ENCODE measurements around the gene HRH3. TPM values are rescaled to one million over a fixed set of nuclear protein-coding genes. Genes with fewer than 3 reads are reported as not detected.

The HRH3 gene
- total RNA-seq, 1 experiment from 2014 or later = 1.8 TPM

- Histone ChIP-seq H2BK5ac (ENCODE audit: insufficient read length, low read length) (no peak overlapping the region), H3K27ac (ENCODE audit: insufficient read length, low read depth, low read length) (no peak overlapping the region), H3K14ac (ENCODE audit: insufficient read depth, low read length) (no peak overlapping the region), H4K8ac (replicated peaks; ENCODE audit: insufficient read length, low read depth, low read length) (no peak overlapping the region), H2AFZ (ENCODE audit: low read length) (no peak overlapping the region), H3K79me2 (ENCODE audit: insufficient read depth, low read length) (no peaks in the 10 kb centered on the region), H4K5ac (ENCODE audit: insufficient read length, low read depth, low read length) (no peak overlapping the region), H4K20me1 (ENCODE audit: control insufficient read depth, insufficient read depth, insufficient read length) (no peaks in the 10 kb centered on the region), H2BK12ac (ENCODE audit: insufficient read length, low read depth, low read length) (no peak overlapping the region), H3K27me3 (ENCODE audit: insufficient read depth, low read length) (no peaks in the 10 kb centered on the region), H2BK120ac (ENCODE audit: low read depth, low read length, poor library complexity, severe bottlenecking) (no peak overlapping the region), H3K9me3 (ENCODE audit: control insufficient read depth, low read depth, low read length) (no peaks in the 10 kb centered on the region), H4K91ac (ENCODE audit: insufficient read length, low read depth, low read length) (no peak overlapping the region), H3K79me1 (ENCODE audit: insufficient read depth, low read depth, low read length, poor library complexity, severe bottlenecking) (no peaks in the 10 kb centered on the region), H2AK5ac (ENCODE audit: insufficient read length, low read length) (no peak overlapping the region), H3K9ac (ENCODE audit: extremely low read depth, insufficient read length, low read length) (no peak overlapping the region), H3K23me2 (ENCODE audit: insufficient read length, low read depth, low read length, poor library complexity, severe bottlenecking) (no peaks in the 10 kb centered on the region), H2BK20ac (ENCODE audit: low read depth, low read length, poor library complexity, severe bottlenecking) (no peak overlapping the region), H3T11ph (ENCODE audit: low read length) (no peak overlapping the region), H3K4ac (ENCODE audit: low read depth, low read length) (no peak overlapping the region), H3K4me2 (ENCODE audit: insufficient read depth, insufficient read length, low read length) (no peak overlapping the region), H3K4me1 (ENCODE audit: insufficient read depth, low read length) (no peaks in the 10 kb centered on the region), H3K23ac (ENCODE audit: insufficient read length, low read depth, low read length) (no peak overlapping the region), H3K56ac (ENCODE audit: insufficient read length, low read depth, low read length) (no peak overlapping the region), H2BK15ac (ENCODE audit: low read depth, low read length) (no peak overlapping the region), H3K18ac (ENCODE audit: insufficient read length, low read depth, low read length) (no peak overlapping the region)
- TF ChIP-seq, protein P1, sequence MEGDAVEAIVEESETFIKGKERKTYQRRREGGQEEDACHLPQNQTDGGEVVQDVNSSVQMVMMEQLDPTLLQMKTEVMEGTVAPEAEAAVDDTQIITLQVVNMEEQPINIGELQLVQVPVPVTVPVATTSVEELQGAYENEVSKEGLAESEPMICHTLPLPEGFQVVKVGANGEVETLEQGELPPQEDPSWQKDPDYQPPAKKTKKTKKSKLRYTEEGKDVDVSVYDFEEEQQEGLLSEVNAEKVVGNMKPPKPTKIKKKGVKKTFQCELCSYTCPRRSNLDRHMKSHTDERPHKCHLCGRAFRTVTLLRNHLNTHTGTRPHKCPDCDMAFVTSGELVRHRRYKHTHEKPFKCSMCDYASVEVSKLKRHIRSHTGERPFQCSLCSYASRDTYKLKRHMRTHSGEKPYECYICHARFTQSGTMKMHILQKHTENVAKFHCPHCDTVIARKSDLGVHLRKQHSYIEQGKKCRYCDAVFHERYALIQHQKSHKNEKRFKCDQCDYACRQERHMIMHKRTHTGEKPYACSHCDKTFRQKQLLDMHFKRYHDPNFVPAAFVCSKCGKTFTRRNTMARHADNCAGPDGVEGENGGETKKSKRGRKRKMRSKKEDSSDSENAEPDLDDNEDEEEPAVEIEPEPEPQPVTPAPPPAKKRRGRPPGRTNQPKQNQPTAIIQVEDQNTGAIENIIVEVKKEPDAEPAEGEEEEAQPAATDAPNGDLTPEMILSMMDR (conservative IDR thresholded peaks at IDR 0.05) = no peak
- Mint-ChIP-seq H3K4me1 (no peaks in the 10 kb centered on the region), H3K27ac (no peak overlapping the region; a peak in 1 of 7 replicates), H3K27me3 (ENCODE audit: low read depth) (no peaks in the 10 kb centered on the region; the same call in 1 of the 2 replicates), H3K4me3 (no peak overlapping the region), H3K9me3 (no peaks in the 10 kb centered on the region; a peak in 1 of 5 replicates), H3K36me3 (ENCODE audit: insufficient read depth in 1 of 3, low read depth in 3 of 3) (peaks cover 18 to 48% (median 44%) of the 10 kb centered on the region in 3 experiments; a peak in 6 of 7 replicates)
- no CpG with 5 or more reads among the region's 4 CpGs for WGBS (ENCODE audit: extremely low coverage, insufficient read length, low lambda C conversion rate)
- DNase-seq = no peak
Measured at GRCh38 chr20:62168061-62168460, 52.0 kb downstream of the HRH3 start.
